ENCODE data around the gene CLASP2. TPM values are rescaled to one million over a fixed set of nuclear protein-coding genes. Genes with fewer than 3 reads are reported as not detected.
"Not testable (repeated sequence)": the region's sequence is repeated elsewhere in the genome, so short reads cannot be mapped to it uniquely, and the experiment has no call there.

The CLASP2 gene
- total RNA-seq, 1 donor from 2014 or later = 125 TPM

GRCh38 chr3:33461097-33461496 is 257.0 kb downstream of the CLASP2 start:
- peaks cover 17% of the 10 kb centered on the region for H3K9me3 ChIP-seq (ENCODE audit: low read depth)
- no peak overlapping the region for H3K27ac ChIP-seq
- H3F3A ChIP-seq (ENCODE audit: low read depth) = no peaks in the 10 kb centered on the region
- H3K9ac ChIP-seq = no peak overlapping the region
- no peak overlapping the region for H3K27ac Mint-ChIP-seq
- H3K27me3 Mint-ChIP-seq (ENCODE audit: insufficient read depth, low read depth) = no peaks in the 10 kb centered on the region
- H3K79me2 ChIP-seq (ENCODE audit: low read depth) = no peaks in the 10 kb centered on the region
- no peaks in the 10 kb centered on the region for H3K4me1 ChIP-seq
- no peaks in the 10 kb centered on the region for H4K20me1 ChIP-seq (ENCODE audit: low read depth)
- TF ChIP-seq EZH2phosphoT487 (IDR thresholded peaks at IDR 0.05) (no peak), EZH2 (IDR thresholded peaks at IDR 0.05) (no peak), CTCF (IDR thresholded peaks at IDR 0.05) (no peak)
- DNase-seq (ENCODE audit: low spot score) = no peak
- peaks cover 4% of the 10 kb centered on the region for H3K36me3 Mint-ChIP-seq
- no peak overlapping the region for H3K4me2 ChIP-seq
- H3K27me3 ChIP-seq = no peaks in the 10 kb centered on the region
- H3K4me3 ChIP-seq = no peak overlapping the region
- H3K4me1 Mint-ChIP-seq = no peaks in the 10 kb centered on the region
- no peak overlapping the region for H3K4me3 Mint-ChIP-seq
- no peak overlapping the region for H2AFZ ChIP-seq (replicated peaks)
- no peaks in the 10 kb centered on the region for H3K36me3 ChIP-seq
- H3K9me3 Mint-ChIP-seq = no peaks in the 10 kb centered on the region

GRCh38 chr3:33459577-33459976 is 258.5 kb downstream of the CLASP2 start:
- H3K9ac ChIP-seq; H3K27ac ChIP-seq; H3K9me3 Mint-ChIP-seq; H3K4me1 Mint-ChIP-seq; H3K4me3 ChIP-seq; H3K4me2 ChIP-seq; H3K27ac Mint-ChIP-seq; H4K20me1 ChIP-seq (ENCODE audit: low read depth); H3K4me1 ChIP-seq; H2AFZ ChIP-seq (replicated peaks); H3F3A ChIP-seq (ENCODE audit: low read depth); H3K27me3 Mint-ChIP-seq (ENCODE audit: insufficient read depth, low read depth); H3K4me3 Mint-ChIP-seq; DNase-seq (ENCODE audit: low spot score); H3K79me2 ChIP-seq (ENCODE audit: low read depth); H3K36me3 ChIP-seq; H3K27me3 ChIP-seq: not testable (repeated sequence)
- H3K9me3 ChIP-seq (ENCODE audit: low read depth) = peaks cover 17% of the 10 kb centered on the region
- peaks cover 14% of the 10 kb centered on the region for H3K36me3 Mint-ChIP-seq

GRCh38 chr3:33458446-33458845 is 259.6 kb downstream of the CLASP2 start:
- Histone ChIP-seq H3K27ac (no peak overlapping the region), H3K9me3 (ENCODE audit: low read depth) (peaks cover 17% of the 10 kb centered on the region), H3K27me3 (no peaks in the 10 kb centered on the region), H3K4me1 (no peaks in the 10 kb centered on the region), H3K36me3 (no peaks in the 10 kb centered on the region), H3K9ac (no peak overlapping the region), H3K79me2 (ENCODE audit: low read depth) (no peaks in the 10 kb centered on the region), H3F3A (ENCODE audit: low read depth) (no peaks in the 10 kb centered on the region), H3K4me3 (no peak overlapping the region), H4K20me1 (ENCODE audit: low read depth) (no peaks in the 10 kb centered on the region), H2AFZ (replicated peaks) (no peak overlapping the region), H3K4me2 (no peak overlapping the region)
- Mint-ChIP-seq H3K36me3 (peaks cover 23% of the 10 kb centered on the region), H3K4me1 (no peaks in the 10 kb centered on the region), H3K4me3 (no peak overlapping the region), H3K9me3 (peaks cover 7% of the 10 kb centered on the region), H3K27me3 (ENCODE audit: insufficient read depth, low read depth) (no peaks in the 10 kb centered on the region), H3K27ac (no peak overlapping the region)
- no peak for DNase-seq (ENCODE audit: low spot score)
- no peak for TF ChIP-seq EZH2 (IDR thresholded peaks at IDR 0.05)
- no peak for TF ChIP-seq EZH2phosphoT487 (IDR thresholded peaks at IDR 0.05)
- TF ChIP-seq CTCF (IDR thresholded peaks at IDR 0.05) = no peak

- Mint-ChIP-seq H3K36me3 (peaks cover 28% of the 10 kb centered on the region), H3K9me3 (peaks cover 7% of the 10 kb centered on the region), H3K4me1 (no peaks in the 10 kb centered on the region), H3K4me3 (no peak overlapping the region), H3K27ac (no peak overlapping the region), H3K27me3 (ENCODE audit: insufficient read depth, low read depth) (no peaks in the 10 kb centered on the region)
- no peak overlapping the region for H3K4me3 ChIP-seq
- H3K4me2 ChIP-seq = no peak overlapping the region
- no peaks in the 10 kb centered on the region for H3F3A ChIP-seq (ENCODE audit: low read depth)
- no peaks in the 10 kb centered on the region for H3K79me2 ChIP-seq (ENCODE audit: low read depth)
- H3K9ac ChIP-seq = no peak overlapping the region
- no peak overlapping the region for H3K27ac ChIP-seq
- H2AFZ ChIP-seq (replicated peaks) = no peak overlapping the region
- no peaks in the 10 kb centered on the region for H3K36me3 ChIP-seq
- no peak for DNase-seq (ENCODE audit: low spot score)
- H3K27me3 ChIP-seq = no peaks in the 10 kb centered on the region
- no peak for TF ChIP-seq CTCF (IDR thresholded peaks at IDR 0.05)
- TF ChIP-seq EZH2 (IDR thresholded peaks at IDR 0.05) = no peak
- no peak for TF ChIP-seq EZH2phosphoT487 (IDR thresholded peaks at IDR 0.05)
- no peaks in the 10 kb centered on the region for H3K4me1 ChIP-seq
- H4K20me1 ChIP-seq (ENCODE audit: low read depth) = no peaks in the 10 kb centered on the region
- H3K9me3 ChIP-seq (ENCODE audit: low read depth) = peaks cover 17% of the 10 kb centered on the region
These were observed 261.3 kb downstream of the CLASP2 start for GRCh38 chr3:33456756-33457155.

Measured in neural progenitor cell (in vitro differentiated cells).